ENCODE data around the gene NKIRAS1.
A peak's percentile ranks its signal among the peaks of the same experiment; 100 is the strongest.

DNA sequence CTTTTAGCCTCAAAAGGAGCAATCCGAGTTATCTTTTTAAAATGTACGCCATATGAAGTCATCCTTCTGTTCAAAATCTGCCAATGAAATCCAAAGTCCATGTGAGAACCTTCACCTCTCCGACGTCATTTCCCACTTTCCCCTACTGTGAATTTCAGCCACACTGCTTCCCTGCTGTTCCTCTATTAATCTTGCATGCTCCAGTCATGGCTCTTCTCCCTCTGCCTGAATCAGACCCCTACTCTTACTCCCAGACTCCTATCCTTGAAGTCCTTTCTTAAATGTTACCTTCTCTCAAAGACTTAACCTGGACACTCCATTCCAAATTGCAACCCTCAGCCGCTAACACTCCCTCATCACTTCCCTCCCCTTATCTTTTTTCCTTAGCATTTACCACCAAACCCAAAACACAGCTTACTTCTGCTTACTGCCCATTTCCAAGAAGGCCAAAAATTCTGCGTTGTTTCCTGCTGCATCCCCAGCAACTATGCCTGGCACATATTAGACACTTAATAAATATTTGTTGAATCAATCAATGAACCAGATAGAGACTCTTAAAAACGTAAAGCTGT lies 1.2 kb downstream of the NKIRAS1 start:
- TF ChIP-seq NFRKB (IDR thresholded peaks at IDR 0.05) (no peak), CTBP1 (IDR thresholded peaks at IDR 0.05; ENCODE audit: borderline replicate concordance) (peak; percentile 53; the same call in 1 of the 2 replicates), SUZ12 (IDR thresholded peaks at IDR 0.05) (no peak), ARNT (IDR thresholded peaks at IDR 0.05) (no peak), FOXM1 (IDR thresholded peaks at IDR 0.05; ENCODE audit: borderline replicate concordance) (no peak), FOXK2 (IDR thresholded peaks at IDR 0.05) (no peak), FOXA1 (IDR thresholded peaks at IDR 0.05) (no peak), HDGF (IDR thresholded peaks at IDR 0.05; ENCODE audit: borderline replicate concordance) (no peak)

Measured in HEK293T (cell line).